IMR-90 (cell line): ENCODE results near the gene LHFPL3. TPM values are rescaled to one million over a fixed set of nuclear protein-coding genes. Genes with fewer than 3 reads are reported as not detected.

Experiments used
- ATAC-seq: fragments of 200-7000 bp; cut with Tn5 transposase; 2 replicates; pipeline ENCODE4 v1.9.1; 2020; ENCODE audit warnings: low read depth, mild to moderate bottlenecking, moderate library complexity
- BruUV-seq: library from RNA; stranded (reverse); fragments of 400-500 nt; replicated peaks from 2 replicates; lab custom pipeline; 2021; lab: Mats Ljungman, UMichigan
- CTCF ChIA-PET: fragments of 300-600 bp; formaldehyde crosslinking; extraction: SDS; loops from one replicate; lab custom pipeline; 2021; ENCODE audit warnings: antibody characterized with exemption; lab: Yijun Ruan, JAX
- POLR2A ChIA-PET: fragments of 300-600 bp; sonication (Branson Sonifier 250); formaldehyde crosslinking; loops from one replicate; lab custom pipeline; 2022; ENCODE audit warnings: antibody characterized with exemption; ENCODE audit not compliant: unreplicated experiment; lab: Charles Lee
- DNase-seq: peaks from one replicate; pipeline ENCODE4 v3.0.0; 2013
- H2AFZ ChIP-seq: replicated peaks from 2 replicates; pipeline ENCODE3; 2013; ENCODE audit warnings: low read length, mild to moderate bottlenecking; ENCODE audit not compliant: poor library complexity
- H2AK5ac ChIP-seq: 2 replicates; pipeline ENCODE4 v1.6.1; 2013; ENCODE audit warnings: low read depth, low read length, inconsistent platforms
- H2AK9ac ChIP-seq: replicated peaks from 2 replicates; pipeline ENCODE3; 2013; ENCODE audit warnings: mild to moderate bottlenecking, low read depth, low read length, moderate library complexity; ENCODE audit not compliant: poor library complexity
- H2BK120ac ChIP-seq: 2 replicates; pipeline ENCODE4 v1.6.1; 2013; ENCODE audit warnings: low read depth, low read length, inconsistent platforms
- H2BK15ac ChIP-seq: 3 replicates; pipeline ENCODE4 v1.6.1; 2013; ENCODE audit warnings: low read depth, low read length, inconsistent platforms
- H2BK20ac ChIP-seq: 2 replicates; pipeline ENCODE4 v1.6.1; 2013; ENCODE audit warnings: low read depth, mild to moderate bottlenecking, inconsistent platforms, low read length, moderate library complexity
- H2BK5ac ChIP-seq: 2 replicates; pipeline ENCODE4 v1.6.1; 2013; ENCODE audit warnings: mild to moderate bottlenecking, low read depth, low read length, inconsistent platforms; ENCODE audit not compliant: poor library complexity, severe bottlenecking
- H3K14ac ChIP-seq: replicated peaks from 2 replicates; pipeline ENCODE4 v1.6.1; 2013; ENCODE audit warnings: low read depth, low read length, inconsistent platforms
- H3K18ac ChIP-seq: 2 replicates; pipeline ENCODE4 v1.6.1; 2013; ENCODE audit warnings: low read depth, low read length, control low read depth
- H3K23ac ChIP-seq: 2 replicates; pipeline ENCODE4 v1.6.1; 2013; ENCODE audit warnings: low read depth, low read length, inconsistent platforms
- H3K27ac ChIP-seq: 2 replicates; pipeline ENCODE4 v1.5.1; 2013; ENCODE audit warnings: mild to moderate bottlenecking, control low read depth, low read length; ENCODE audit not compliant: insufficient read depth
- H3K27me3 ChIP-seq: 2 replicates; pipeline ENCODE4 v1.6.1; 2013; ENCODE audit warnings: low read length; ENCODE audit not compliant: control insufficient read depth, insufficient read depth
- H3K36me3 ChIP-seq: 2 replicates; pipeline ENCODE4 v1.6.1; 2013; ENCODE audit warnings: low read length, mixed read lengths; ENCODE audit not compliant: control insufficient read depth, insufficient read depth
- H3K4ac ChIP-seq: 2 replicates; pipeline ENCODE4 v1.6.1; 2013; ENCODE audit warnings: low read depth, low read length, inconsistent platforms
- H3K4me1 ChIP-seq: 2 replicates; pipeline ENCODE4 v1.6.1; 2013; ENCODE audit warnings: low read length, mixed read lengths; ENCODE audit not compliant: control insufficient read depth, insufficient read depth
- H3K4me2 ChIP-seq: 2 replicates; pipeline ENCODE4 v1.6.1; 2013; ENCODE audit warnings: low read depth, mild to moderate bottlenecking, control low read depth, low read length, moderate library complexity
- H3K4me3 ChIP-seq: 2 replicates; pipeline ENCODE4 v1.5.1; 2013; ENCODE audit warnings: low read depth, mild to moderate bottlenecking, control low read depth, low read length, moderate library complexity; ENCODE audit not compliant: insufficient read depth
- H3K56ac ChIP-seq: 2 replicates; pipeline ENCODE4 v1.6.1; 2013; ENCODE audit warnings: low read length, inconsistent platforms; ENCODE audit not compliant: insufficient read depth; ENCODE audit errors: extremely low read depth
- H3K79me1 ChIP-seq, 2 experiments: 2 replicates each; pipeline ENCODE4 v1.6.1; 2013; ENCODE audit warnings: low read length in 2 of 2, inconsistent platforms in 1 of 2, low read depth in 1 of 2
- H3K9ac ChIP-seq: 2 replicates; pipeline ENCODE4 v1.6.1; 2013; ENCODE audit warnings: low read depth, low read length, control low read depth
- H3K9me1 ChIP-seq: 2 replicates; pipeline ENCODE4 v1.6.1; 2013; ENCODE audit warnings: low read length, inconsistent platforms; ENCODE audit not compliant: insufficient read depth
- H3K9me3 ChIP-seq: 2 replicates; pipeline ENCODE4 v1.6.1; 2013; ENCODE audit warnings: low read length; ENCODE audit not compliant: control insufficient read depth, insufficient read depth
- H4K20me1 ChIP-seq: 2 replicates; pipeline ENCODE4 v1.6.1; 2013; ENCODE audit warnings: low read length, inconsistent platforms; ENCODE audit not compliant: insufficient read depth
- H4K5ac ChIP-seq: 2 replicates; pipeline ENCODE4 v1.6.1; 2013; ENCODE audit warnings: mild to moderate bottlenecking, low read depth, low read length, control low read depth
- H4K8ac ChIP-seq, 2 experiments: 2 replicates each; pipeline ENCODE4 v1.6.1; 2013; ENCODE audit warnings: low read depth in 2 of 2, low read length in 2 of 2, control low read depth in 1 of 2, inconsistent platforms in 1 of 2
- H4K91ac ChIP-seq: 2 replicates; pipeline ENCODE4 v1.6.1; 2013; ENCODE audit warnings: low read depth, low read length, inconsistent platforms; ENCODE audit not compliant: insufficient read depth
- MAFK ChIP-seq: IDR thresholded peaks from 2 replicates; pipeline ENCODE4 v1.6.1; 2012; ENCODE audit warnings: low read depth, low read length, improper control_type of control experiment
- NFE2L2 ChIP-seq: fragments of 150-350 bp; IDR thresholded peaks from 2 replicates; pipeline ENCODE4 v1.6.1; 2016; ENCODE audit warnings: low read depth, mild to moderate bottlenecking, low read length
- RCOR1 ChIP-seq: IDR thresholded peaks from 2 replicates; pipeline ENCODE4 v1.6.1; 2012; ENCODE audit warnings: mild to moderate bottlenecking, low read length, improper control_type of control experiment; ENCODE audit not compliant: insufficient replicate concordance
- RFX5 ChIP-seq: IDR thresholded peaks from 2 replicates; pipeline ENCODE4 v1.8.0; 2012; ENCODE audit warnings: low read depth, mild to moderate bottlenecking, low read length, moderate library complexity
- WGBS, 2 experiments: methylation state at CpG; one replicate each; pipeline versions ENCODE4 v1.1.5 to v1.1.7; 2013; ENCODE audit warnings: missing lambda C conversion rate in 2 of 2; ENCODE audit not compliant: insufficient read length in 1 of 2; ENCODE audit errors: extremely low coverage in 2 of 2; 5-methylcytosine and 5-hydroxymethylcytosine counted together
- dilution Hi-C: fragments of 300-500 bp; cut with HindIII; formaldehyde crosslinking; loops from one replicate; pipeline ENCODE4 v1.14.3; 2018; ENCODE audit warnings: low sequenced_read_pairs; ENCODE audit not compliant: unreplicated experiment
- in situ Hi-C: fragments of 300-500 bp; cut with MboI; formaldehyde crosslinking; loops from 3 replicates; pipeline ENCODE4 v1.14.3; 2019; ENCODE audit warnings: low sequenced_read_pairs, inconsistent platforms, mixed read lengths
- intact Hi-C: fragments of 100-400 bp; cut with micrococcal nuclease; formaldehyde crosslinking; loops from 2 replicates; pipeline ENCODE4 v1.10.0; 2022
- polyA plus RNA-seq, 3 experiments: library from polyadenylated mRNA; depleted of rRNA; stranded (reverse); fragments of >200 nt; gene quantifications; 2 replicates each; pipeline ENCODE4 v1.2.3, GENCODE V29; 2012; ENCODE audit warnings: low replicate concordance in 1 of 3
- total RNA-seq: library from RNA; depleted of rRNA; stranded (reverse); fragments of >200 nt; gene quantifications from 2 replicates; pipeline ENCODE4 v1.2.3, GENCODE V29; 2012
- TF ChIP-seq, protein P1 (sequence below): conservative IDR thresholded peaks from 2 replicates; pipeline ENCODE4 v1.5.1; 2012; ENCODE audit warnings: mild to moderate bottlenecking, low read depth, low read length, improper control_type of control experiment
- TF ChIP-seq, protein P2 (sequence below): fragments of 150-350 bp; IDR thresholded peaks from 2 replicates; pipeline ENCODE4 v1.6.1; 2017; ENCODE audit warnings: mild to moderate bottlenecking, antibody characterized with exemption, low read length, low read depth

LHFPL3 gene
- total and polyA plus RNA-seq, 2 of the 4 experiments (the other 2 are of a cell fraction), result not detected

DNA sequence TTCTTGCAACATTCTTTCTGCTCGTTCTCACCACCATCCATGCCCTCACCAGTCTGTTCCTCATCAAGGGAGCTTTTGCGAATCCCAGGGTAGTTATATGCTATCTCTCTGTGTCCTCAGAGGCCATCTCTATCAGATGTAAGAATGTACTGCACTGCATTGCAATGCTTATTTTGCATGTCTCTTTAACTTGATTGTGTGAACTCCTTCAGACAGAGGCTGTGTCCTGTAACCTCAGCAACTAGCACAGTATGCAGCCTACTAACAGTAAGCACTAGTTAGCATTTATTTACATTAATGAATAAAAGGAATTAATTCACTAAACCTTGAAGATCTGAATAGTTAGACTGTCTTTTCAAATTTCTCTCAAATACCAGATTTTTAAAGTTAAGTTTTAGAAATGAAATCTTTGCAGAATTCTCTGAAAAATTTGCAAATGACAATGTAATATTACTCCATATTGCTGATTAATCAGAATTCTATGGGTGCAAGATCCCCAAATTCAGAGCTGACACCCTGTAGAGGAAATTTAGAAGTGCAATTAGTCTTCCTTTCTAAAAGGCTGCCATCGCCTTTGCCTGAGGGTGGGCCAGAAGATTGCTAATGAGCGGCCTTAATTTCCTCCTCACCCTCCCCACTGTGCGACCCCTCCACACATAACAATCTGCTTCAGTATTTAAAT is 10.3 kb upstream of the LHFPL3 start:
- ChIA-PET CTCF (no interaction called here), POLR2A (no interaction called here)
- H3K4me1 ChIP-seq, result no peaks in the 10 kb centered on the region
- H3K36me3 ChIP-seq, result no peaks in the 10 kb centered on the region
- H4K91ac ChIP-seq, result no peak overlapping the region
- H3K4me3 ChIP-seq, result no peak overlapping the region
- H4K5ac ChIP-seq, result no peak overlapping the region
- no peak overlapping the region for H2BK20ac ChIP-seq
- ATAC-seq (no peak), DNase-seq (no peak)
- H2BK120ac ChIP-seq, result no peak overlapping the region
- no peak overlapping the region for H3K23ac ChIP-seq
- no peak overlapping the region for H3K18ac ChIP-seq
- no peak overlapping the region for H3K56ac ChIP-seq
- TF ChIP-seq, protein P1, sequence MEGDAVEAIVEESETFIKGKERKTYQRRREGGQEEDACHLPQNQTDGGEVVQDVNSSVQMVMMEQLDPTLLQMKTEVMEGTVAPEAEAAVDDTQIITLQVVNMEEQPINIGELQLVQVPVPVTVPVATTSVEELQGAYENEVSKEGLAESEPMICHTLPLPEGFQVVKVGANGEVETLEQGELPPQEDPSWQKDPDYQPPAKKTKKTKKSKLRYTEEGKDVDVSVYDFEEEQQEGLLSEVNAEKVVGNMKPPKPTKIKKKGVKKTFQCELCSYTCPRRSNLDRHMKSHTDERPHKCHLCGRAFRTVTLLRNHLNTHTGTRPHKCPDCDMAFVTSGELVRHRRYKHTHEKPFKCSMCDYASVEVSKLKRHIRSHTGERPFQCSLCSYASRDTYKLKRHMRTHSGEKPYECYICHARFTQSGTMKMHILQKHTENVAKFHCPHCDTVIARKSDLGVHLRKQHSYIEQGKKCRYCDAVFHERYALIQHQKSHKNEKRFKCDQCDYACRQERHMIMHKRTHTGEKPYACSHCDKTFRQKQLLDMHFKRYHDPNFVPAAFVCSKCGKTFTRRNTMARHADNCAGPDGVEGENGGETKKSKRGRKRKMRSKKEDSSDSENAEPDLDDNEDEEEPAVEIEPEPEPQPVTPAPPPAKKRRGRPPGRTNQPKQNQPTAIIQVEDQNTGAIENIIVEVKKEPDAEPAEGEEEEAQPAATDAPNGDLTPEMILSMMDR, result no peak
- TF ChIP-seq, protein P2, sequence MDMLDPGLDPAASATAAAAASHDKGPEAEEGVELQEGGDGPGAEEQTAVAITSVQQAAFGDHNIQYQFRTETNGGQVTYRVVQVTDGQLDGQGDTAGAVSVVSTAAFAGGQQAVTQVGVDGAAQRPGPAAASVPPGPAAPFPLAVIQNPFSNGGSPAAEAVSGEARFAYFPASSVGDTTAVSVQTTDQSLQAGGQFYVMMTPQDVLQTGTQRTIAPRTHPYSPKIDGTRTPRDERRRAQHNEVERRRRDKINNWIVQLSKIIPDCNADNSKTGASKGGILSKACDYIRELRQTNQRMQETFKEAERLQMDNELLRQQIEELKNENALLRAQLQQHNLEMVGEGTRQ, result no peak
- TF ChIP-seq NFE2L2, result no peak
- no peak for TF ChIP-seq RCOR1
- TF ChIP-seq RFX5, result no peak
- TF ChIP-seq MAFK, result 0 out of 2 replicates have a peak, but pooled peaks have one; percentile 15
- H3K9ac ChIP-seq, result no peak overlapping the region
- no TSS peak for BruUV-seq
- H3K9me3 ChIP-seq, result no peaks in the 10 kb centered on the region
- WGBS, 2 experiments, result no CpG with 5 or more reads among the region's 5 CpGs
- no peaks in the 10 kb centered on the region for H3K9me1 ChIP-seq
- H3K4me2 ChIP-seq, result no peak overlapping the region
- H3K27me3 ChIP-seq, result no peaks in the 10 kb centered on the region; the same call in 1 of the 2 replicates
- no peaks in the 10 kb centered on the region for H3K79me1 ChIP-seq
- no peak overlapping the region for H3K4ac ChIP-seq
- no peak overlapping the region for H2BK5ac ChIP-seq
- no peak overlapping the region for H2AK5ac ChIP-seq
- intact Hi-C loops (no loop called here), dilution Hi-C loops (no loop called here), in situ Hi-C loops (no loop called here)
- no peak overlapping the region for H3K14ac ChIP-seq
- no peak overlapping the region for H2AK9ac ChIP-seq
- no peak overlapping the region for H2AFZ ChIP-seq
- H2BK15ac ChIP-seq, result no peak overlapping the region
- H4K20me1 ChIP-seq, result no peaks in the 10 kb centered on the region
- no peak overlapping the region for H4K8ac ChIP-seq
- H3K27ac ChIP-seq, result no peak overlapping the region
